Brain microvascular endothelial cell (primary cell): Measurements from ENCODE around the gene KIRREL3.

Source experiments
- DNase-seq: peaks from one replicate; pipeline ENCODE4 v3.0.0-alpha.2; 2020
- H3K27ac ChIP-seq: fragments of 250-450 bp; sonication (Bioruptor Pico); 2 replicates; pipeline ENCODE4 v1.5.1; 2020; ENCODE audit warnings: mild to moderate bottlenecking, moderate library complexity
- H3K27me3 ChIP-seq: fragments of 250-450 bp; sonication (Bioruptor Pico); replicated peaks from 2 replicates; pipeline ENCODE4 v1.5.1; 2020; ENCODE audit warnings: mild to moderate bottlenecking
- H3K36me3 ChIP-seq: fragments of 250-450 bp; sonication (Bioruptor Pico); replicated peaks from 2 replicates; pipeline ENCODE4 v1.5.1; 2020; ENCODE audit warnings: mild to moderate bottlenecking
- H3K4me3 ChIP-seq: 2 replicates; pipeline ENCODE4 v1.5.1; 2011; ENCODE audit warnings: low read depth, mild to moderate bottlenecking, control low read depth, low read length, moderate library complexity
- CTCF ChIP-seq: IDR thresholded peaks from 2 replicates; pipeline ENCODE4 v1.5.1; 2011; ENCODE audit warnings: low read depth, mild to moderate bottlenecking, moderate library complexity, low read length, control low read depth, inconsistent platforms; ENCODE audit errors: missing control alignments
- in situ Hi-C: cut with HindIII; loops from 2 replicates; pipeline ENCODE4 v1.10.0; 2017; ENCODE audit warnings: low sequenced_read_pairs, low pct_ligation_motif_present

Gene KIRREL3

DNA sequence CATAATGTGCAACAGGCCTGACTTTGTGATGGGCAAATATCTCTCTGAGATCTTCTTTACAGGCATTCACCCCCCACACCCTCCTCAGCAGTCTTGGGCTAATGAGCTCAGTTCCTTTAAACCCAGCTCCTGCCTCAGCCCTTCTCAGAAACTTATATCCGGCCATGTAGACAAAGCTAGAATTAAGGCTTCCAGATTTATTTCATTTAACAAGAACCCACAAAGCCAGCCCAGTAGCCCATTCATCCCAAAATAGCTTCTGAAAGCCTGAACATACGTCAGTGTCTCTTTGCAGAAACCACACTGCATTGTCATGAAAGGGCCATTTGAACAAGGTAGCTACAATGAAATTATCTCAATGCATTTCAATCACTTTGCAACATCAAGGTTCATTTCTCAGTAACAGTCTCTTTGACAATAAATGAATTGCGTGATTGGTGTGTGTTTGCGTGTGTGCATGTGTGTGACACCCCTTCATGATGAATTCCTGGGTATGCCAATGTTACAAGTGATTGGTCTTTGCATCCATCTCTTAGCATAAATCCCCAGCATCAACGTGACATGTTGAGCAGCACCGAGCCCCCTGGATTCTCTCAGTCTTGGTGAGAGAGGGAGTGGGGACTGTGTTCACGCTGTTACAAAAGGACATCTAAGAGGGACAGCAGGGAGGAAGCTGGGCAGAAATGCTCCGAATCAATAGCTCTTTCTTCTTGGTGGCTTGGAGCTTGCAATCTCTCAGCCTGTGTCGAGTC is 299.6 kb downstream of the KIRREL3 start:
- no peak overlapping the region for H3K27ac ChIP-seq
- no peaks in the 10 kb centered on the region for H3K27me3 ChIP-seq
- no peak for TF ChIP-seq CTCF
- no peak overlapping the region for H3K4me3 ChIP-seq
- H3K36me3 ChIP-seq: no peaks in the 10 kb centered on the region
- no peak for DNase-seq
- in situ Hi-C loops: no loop called here

DNA sequence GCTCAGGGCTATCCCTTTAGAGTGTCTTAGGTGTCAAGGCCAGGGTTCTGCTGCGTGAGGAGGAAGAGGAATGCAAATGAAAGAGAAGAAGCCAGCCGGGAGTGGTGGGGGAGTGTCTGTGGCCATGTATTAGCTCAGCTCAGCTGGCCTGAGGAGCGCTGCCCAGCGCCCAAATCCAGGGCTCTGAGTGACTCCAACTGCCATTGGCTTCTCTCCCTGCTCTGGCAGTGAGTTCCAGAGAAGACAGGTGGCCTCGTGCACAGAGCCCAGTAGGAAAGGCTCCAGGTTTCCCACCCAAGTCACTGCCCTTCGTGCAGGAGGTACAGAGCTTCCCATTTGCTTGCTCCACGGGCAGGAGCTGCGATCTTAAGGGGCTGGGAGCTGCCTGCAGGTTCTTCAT is 302.0 kb downstream of the KIRREL3 start:
- Histone ChIP-seq H3K36me3 (no peaks in the 10 kb centered on the region), H3K27me3 (no peaks in the 10 kb centered on the region), H3K4me3 (no peak overlapping the region), H3K27ac (no peak overlapping the region)
- no peak for TF ChIP-seq CTCF
- in situ Hi-C loops: no loop called here
- no peak for DNase-seq

DNA sequence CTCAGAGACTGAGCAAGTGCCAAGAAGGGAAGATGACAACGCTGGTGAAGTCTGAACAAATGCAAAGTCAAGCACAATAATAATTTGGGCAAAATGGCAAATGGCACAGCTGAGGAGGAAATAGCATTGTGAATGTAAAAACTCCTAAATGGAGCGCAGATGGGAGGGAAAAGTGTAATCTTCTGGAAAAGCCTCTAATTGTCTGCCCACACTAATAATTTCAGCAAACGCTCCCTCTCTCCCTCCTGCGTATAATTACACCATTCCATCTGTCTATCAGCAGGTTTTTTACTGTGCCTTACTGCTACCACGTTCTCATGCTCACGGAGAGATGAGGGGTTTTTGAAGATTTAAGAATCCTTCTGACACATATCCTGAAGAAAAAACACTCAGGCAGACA is 302.6 kb downstream of the KIRREL3 start:
- DNase-seq: no peak
- TF ChIP-seq CTCF: no peak
- Histone ChIP-seq H3K4me3 (no peak overlapping the region), H3K36me3 (no peaks in the 10 kb centered on the region), H3K27me3 (no peaks in the 10 kb centered on the region), H3K27ac (no peak overlapping the region)
- in situ Hi-C loops: no loop called here

DNA sequence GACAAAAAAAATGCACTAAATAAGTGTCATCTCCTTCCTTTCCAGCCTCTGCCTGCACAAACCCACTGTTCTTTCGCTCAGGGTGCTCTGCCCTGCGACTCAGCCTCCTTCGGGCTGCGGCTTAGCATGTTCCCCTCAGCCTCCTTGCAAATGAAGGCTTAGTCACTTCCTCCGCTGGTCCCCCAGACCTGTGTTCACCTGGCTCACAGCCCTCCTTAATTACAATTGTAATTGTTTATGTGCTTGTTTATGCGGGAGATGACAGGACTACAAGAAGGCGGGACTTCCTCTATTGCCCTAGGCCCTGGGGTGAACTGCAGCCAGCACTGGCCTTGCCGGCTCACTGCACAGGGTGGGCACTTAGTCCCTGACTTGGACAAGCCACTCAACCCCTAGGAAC is 303.6 kb downstream of the KIRREL3 start:
- in situ Hi-C loops: no loop called here
- Histone ChIP-seq H3K4me3 (no peak overlapping the region), H3K27ac (no peak overlapping the region), H3K36me3 (no peaks in the 10 kb centered on the region), H3K27me3 (no peaks in the 10 kb centered on the region)
- TF ChIP-seq CTCF: no peak
- no peak for DNase-seq

GRCh38 chr11:126695293-126695692 is 305.3 kb downstream of the KIRREL3 start:
- H3K4me3 ChIP-seq: no peak overlapping the region
- H3K27me3 ChIP-seq: no peaks in the 10 kb centered on the region
- in situ Hi-C loops: no loop called here
- H3K36me3 ChIP-seq: no peaks in the 10 kb centered on the region
- no peak for TF ChIP-seq CTCF
- no peak for DNase-seq
- H3K27ac ChIP-seq: no peak overlapping the region

DNA sequence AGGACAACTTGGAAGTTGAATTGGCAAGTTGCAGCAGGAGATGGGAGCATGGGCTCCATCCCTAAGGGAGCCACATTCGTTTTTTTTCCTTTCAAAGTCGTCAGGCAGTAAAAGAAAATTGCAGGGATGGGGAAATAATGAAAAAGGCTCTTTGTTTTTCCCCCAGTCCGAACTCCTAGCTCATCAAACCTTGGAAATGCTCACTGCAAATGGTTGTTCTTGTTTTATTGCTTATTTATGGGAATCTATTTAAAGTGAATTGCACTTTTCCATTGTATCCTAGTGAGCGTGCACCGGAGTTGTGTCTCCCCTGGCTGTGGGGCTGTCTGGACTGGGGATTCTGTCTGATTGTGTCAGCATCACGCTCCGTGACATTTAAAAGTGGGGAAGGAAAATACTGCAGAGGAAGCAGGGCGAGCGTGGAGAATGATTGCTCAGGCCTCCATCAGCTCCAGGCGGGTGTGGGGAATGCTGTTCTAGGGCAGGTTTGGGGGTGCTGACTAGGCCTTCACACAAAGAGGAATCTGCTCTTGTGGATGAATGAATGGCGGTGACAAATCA is 306.4 kb downstream of the KIRREL3 start:
- Histone ChIP-seq H3K36me3 (no peaks in the 10 kb centered on the region), H3K27me3 (no peaks in the 10 kb centered on the region), H3K27ac (no peak overlapping the region), H3K4me3 (no peak overlapping the region)
- no peak for TF ChIP-seq CTCF
- no peak for DNase-seq
- in situ Hi-C loops: no loop called here
